GM19395 (cell line): Measurements from ENCODE around the gene FOSL2.

Source experiments
- ATAC-seq: cut with Tn5 transposase; IDR thresholded peaks from one replicate; pipeline ENCODE4 v1.9.1; 2021; ENCODE audit warnings: mild to moderate bottlenecking, moderate library complexity; ENCODE audit not compliant: unreplicated experiment

The FOSL2 gene

GRCh38 chr2:28408764-28409599, 16.3 kb downstream of the FOSL2 start:
- no peak for ATAC-seq

- no peak for ATAC-seq
Observed at GRCh38 chr2:28411166-28411755, 18.6 kb downstream of the FOSL2 start.

- ATAC-seq = no peak
Observed at GRCh38 chr2:28411956-28412609, 19.4 kb downstream of the FOSL2 start.

GRCh38 chr2:28412625-28413151, 20.0 kb downstream of the FOSL2 start:
- ATAC-seq = no peak

GRCh38 chr2:28413152-28413898, 20.7 kb downstream of the FOSL2 start:
- ATAC-seq = no peak

- no peak for ATAC-seq
Observed at GRCh38 chr2:28413899-28414295, 21.2 kb downstream of the FOSL2 start.

- no peak for ATAC-seq
Observed at GRCh38 chr2:28414583-28414982, 21.9 kb downstream of the FOSL2 start.

- no peak for ATAC-seq
Observed at GRCh38 chr2:28415010-28415409, 22.4 kb downstream of the FOSL2 start.

- ATAC-seq = no peak
Observed at GRCh38 chr2:28415715-28416114, 23.1 kb downstream of the FOSL2 start.

GRCh38 chr2:28419003-28419402, 26.3 kb downstream of the FOSL2 start:
- ATAC-seq = no peak

- no peak for ATAC-seq
Observed at GRCh38 chr2:28419443-28420270, 27.0 kb downstream of the FOSL2 start.

GRCh38 chr2:28420722-28421121, 28.1 kb downstream of the FOSL2 start:
- ATAC-seq = no peak

GRCh38 chr2:28422908-28423741, 30.5 kb downstream of the FOSL2 start:
- no peak for ATAC-seq

GRCh38 chr2:28423856-28424605, 31.4 kb downstream of the FOSL2 start:
- no peak for ATAC-seq

GRCh38 chr2:28424799-28425463, 32.3 kb downstream of the FOSL2 start:
- no peak for ATAC-seq

- no peak for ATAC-seq
Observed at GRCh38 chr2:28425464-28425835, 32.8 kb downstream of the FOSL2 start.

- ATAC-seq = no peak
Observed at GRCh38 chr2:28427741-28428415, 35.2 kb downstream of the FOSL2 start.

GRCh38 chr2:28428486-28428885, 35.8 kb downstream of the FOSL2 start:
- ATAC-seq = no peak
